NOMO-1 treated with dmso at 0.1 percent for 144 hours (cell line): ENCODE measurements around the gene KDF1.
"Not testable (repeated sequence)": the region's sequence is repeated elsewhere in the genome, so short reads cannot be mapped to it uniquely, and the experiment has no call there.

Experiments used
- DNase-seq: peaks from one replicate; lab custom pipeline; 2025; ENCODE audit not compliant: unreplicated experiment; lab: John Stamatoyannopoulos, UW

The KDF1 gene

GRCh38 chr1:26994020-26994786 is 33.9 kb upstream of the KDF1 start:
- no peak for DNase-seq

GRCh38 chr1:26993237-26994019 is 33.2 kb upstream of the KDF1 start, which contains the start of gene TRNP1:
TRNP1 (plus strand) TSS chr1:26993692; CDS start chr1:26993787, 95 bp downstream.
- no peak for DNase-seq

- no peak for DNase-seq
Measured at GRCh38 chr1:26991310-26992116, 31.2 kb upstream of the KDF1 start.

GRCh38 chr1:26989403-26990109 is 29.3 kb upstream of the KDF1 start:
- not testable (repeated sequence) for DNase-seq

- no peak for DNase-seq
Measured at GRCh38 chr1:26986658-26987057, 26.4 kb upstream of the KDF1 start.

GRCh38 chr1:26984291-26984690 is 24.0 kb upstream of the KDF1 start:
- DNase-seq: no peak

GRCh38 chr1:26983863-26984262 is 23.6 kb upstream of the KDF1 start:
- no peak for DNase-seq

- no peak for DNase-seq
Measured at GRCh38 chr1:26981146-26981846, 21.0 kb upstream of the KDF1 start.

- no peak for DNase-seq
Measured at GRCh38 chr1:26978901-26979300, 18.6 kb upstream of the KDF1 start.

- DNase-seq: no peak
Measured at GRCh38 chr1:26976621-26977510, 16.6 kb upstream of the KDF1 start.

- no peak for DNase-seq
Measured at GRCh38 chr1:26972821-26973220, 12.6 kb upstream of the KDF1 start.

- DNase-seq: no peak
Measured at GRCh38 chr1:26972390-26972789, 12.1 kb upstream of the KDF1 start.

- no peak for DNase-seq
Measured at GRCh38 chr1:26971590-26971989, 11.3 kb upstream of the KDF1 start.

- no peak for DNase-seq
Measured at GRCh38 chr1:26970810-26971209, 10.5 kb upstream of the KDF1 start.

- DNase-seq: no peak
Measured at GRCh38 chr1:26965628-26966027, 5.4 kb upstream of the KDF1 start.

- no peak for DNase-seq
Measured at GRCh38 chr1:26965213-26965612, 4.9 kb upstream of the KDF1 start.

GRCh38 chr1:26961826-26962225 is 1.6 kb upstream of the KDF1 start:
- DNase-seq: no peak

- no peak for DNase-seq
Measured at GRCh38 chr1:26960625-26960966, 328 bp upstream of the KDF1 start.

GRCh38 chr1:26959270-26959669 is 998 bp downstream of the KDF1 start:
- DNase-seq: no peak
